Ectodermal cell (in vitro differentiated cells): Measurements from ENCODE around the gene DNAL1.

ENCODE experiments used
- H3K27ac ChIP-seq: 2 replicates; pipeline ENCODE4 v1.7.0; 2013; ENCODE audit warnings: mild to moderate bottlenecking, low read depth, low read length; ENCODE audit not compliant: insufficient read depth, poor library complexity, severe bottlenecking
- H3K27me3 ChIP-seq: 2 replicates; pipeline ENCODE4 v1.7.0; 2013; ENCODE audit warnings: mild to moderate bottlenecking, low read length; ENCODE audit not compliant: insufficient read depth, control insufficient read depth, poor library complexity, severe bottlenecking
- H3K36me3 ChIP-seq: one replicate; pipeline ENCODE4 v1.7.0; 2013; ENCODE audit warnings: low read length; ENCODE audit not compliant: control insufficient read depth, insufficient read depth
- H3K4me1 ChIP-seq: one replicate; pipeline ENCODE4 v1.7.0; 2013; ENCODE audit warnings: low read length; ENCODE audit not compliant: control insufficient read depth, insufficient read depth
- H3K4me3 ChIP-seq: 2 replicates; pipeline ENCODE4 v1.7.0; 2013; ENCODE audit warnings: low read depth, low read length, control low read depth; ENCODE audit not compliant: insufficient read depth
- H3K9me3 ChIP-seq: 2 replicates; pipeline ENCODE4 v1.7.0; 2013; ENCODE audit warnings: mild to moderate bottlenecking, low read length, moderate library complexity; ENCODE audit not compliant: control insufficient read depth
- WGBS, 2 experiments: methylation state at CpG; one replicate each; pipeline ENCODE4 v1.1.7; 2013; ENCODE audit warnings: missing lambda C conversion rate in 2 of 2; 5-methylcytosine and 5-hydroxymethylcytosine counted together

Gene DNAL1

GRCh38 chr14:73741876-73742519, 97.2 kb downstream of the DNAL1 start:
- 71 to 72% methylated on average over 17 of the region's 17 CpGs for WGBS, 2 experiments
- no peaks in the 10 kb centered on the region for H3K36me3 ChIP-seq
- H3K4me3 ChIP-seq: no peak overlapping the region
- no peaks in the 10 kb centered on the region for H3K9me3 ChIP-seq
- H3K27ac ChIP-seq: peak overlapping the region; percentile 69
- peaks cover 64% of the 10 kb centered on the region for H3K4me1 ChIP-seq
- H3K27me3 ChIP-seq: no peaks in the 10 kb centered on the region

- no peaks in the 10 kb centered on the region for H3K27me3 ChIP-seq
- no peak overlapping the region for H3K27ac ChIP-seq
- peaks cover 67% of the 10 kb centered on the region for H3K4me1 ChIP-seq
- no peak overlapping the region for H3K4me3 ChIP-seq
- no peaks in the 10 kb centered on the region for H3K36me3 ChIP-seq
- 84 to 93% methylated on average over 6 of the region's 6 CpGs for WGBS, 2 experiments
- H3K9me3 ChIP-seq: no peaks in the 10 kb centered on the region
Observed at GRCh38 chr14:73742520-73743238, 97.9 kb downstream of the DNAL1 start.

GRCh38 chr14:73743431-73743931, 98.7 kb downstream of the DNAL1 start:
- Histone ChIP-seq H3K36me3 (no peaks in the 10 kb centered on the region), H3K4me3 (no peak overlapping the region), H3K9me3 (no peaks in the 10 kb centered on the region), H3K27me3 (no peaks in the 10 kb centered on the region), H3K27ac (no peak overlapping the region), H3K4me1 (peaks cover 67% of the 10 kb centered on the region)
- 79 to 81% methylated on average over 11 of the region's 11 CpGs for WGBS, 2 experiments

GRCh38 chr14:73744175-73744867, 99.5 kb downstream of the DNAL1 start:
- 85 to 88% methylated on average over 7 of the region's 7 CpGs for WGBS, 2 experiments
- Histone ChIP-seq H3K9me3 (no peaks in the 10 kb centered on the region), H3K4me3 (no peak overlapping the region), H3K36me3 (no peaks in the 10 kb centered on the region), H3K27ac (no peak overlapping the region), H3K27me3 (no peaks in the 10 kb centered on the region), H3K4me1 (peaks cover 67% of the 10 kb centered on the region)

GRCh38 chr14:73744874-73745529, 100.2 kb downstream of the DNAL1 start:
- Histone ChIP-seq H3K36me3 (no peaks in the 10 kb centered on the region), H3K9me3 (no peaks in the 10 kb centered on the region), H3K4me3 (no peak overlapping the region), H3K4me1 (peaks cover 62% of the 10 kb centered on the region), H3K27ac (no peak overlapping the region), H3K27me3 (no peaks in the 10 kb centered on the region)
- WGBS, 2 experiments: 91 to 94% methylated on average over 6 of the region's 6 CpGs

- no peaks in the 10 kb centered on the region for H3K36me3 ChIP-seq
- 77 to 87% methylated on average over 7 of the region's 7 CpGs for WGBS, 2 experiments
- no peak overlapping the region for H3K4me3 ChIP-seq
- H3K27me3 ChIP-seq: no peaks in the 10 kb centered on the region
- no peak overlapping the region for H3K27ac ChIP-seq
- no peaks in the 10 kb centered on the region for H3K9me3 ChIP-seq
- H3K4me1 ChIP-seq: peaks cover 55% of the 10 kb centered on the region
Observed at GRCh38 chr14:73745571-73746519, 101.1 kb downstream of the DNAL1 start.

- Histone ChIP-seq H3K27me3 (no peaks in the 10 kb centered on the region), H3K4me3 (no peak overlapping the region), H3K27ac (no peak overlapping the region), H3K9me3 (no peaks in the 10 kb centered on the region), H3K36me3 (no peaks in the 10 kb centered on the region), H3K4me1 (peaks cover 46% of the 10 kb centered on the region)
- 48 to 56% methylated on average over 6 of the region's 6 CpGs for WGBS, 2 experiments
Observed at GRCh38 chr14:73746520-73747378, 102.0 kb downstream of the DNAL1 start.

- Histone ChIP-seq H3K27me3 (no peaks in the 10 kb centered on the region), H3K36me3 (no peaks in the 10 kb centered on the region), H3K4me3 (no peak overlapping the region), H3K27ac (no peak overlapping the region), H3K9me3 (no peaks in the 10 kb centered on the region), H3K4me1 (peaks cover 38% of the 10 kb centered on the region)
- 81 to 83% methylated on average over 9 of the region's 9 CpGs for WGBS, 2 experiments
Observed at GRCh38 chr14:73747379-73748211, 102.8 kb downstream of the DNAL1 start.
